NCI-H748 treated with DMSO at 0.1 percent for 48 hours (cell line): ENCODE data around the gene THUMPD1.
"Not testable (repeated sequence)": the region's sequence is repeated elsewhere in the genome, so short reads cannot be mapped to it uniquely, and the experiment has no call there.

Experiments used
- DNase-seq: peaks from one replicate; lab custom pipeline; 2025; lab: John Stamatoyannopoulos, UW

THUMPD1 gene

DNA sequence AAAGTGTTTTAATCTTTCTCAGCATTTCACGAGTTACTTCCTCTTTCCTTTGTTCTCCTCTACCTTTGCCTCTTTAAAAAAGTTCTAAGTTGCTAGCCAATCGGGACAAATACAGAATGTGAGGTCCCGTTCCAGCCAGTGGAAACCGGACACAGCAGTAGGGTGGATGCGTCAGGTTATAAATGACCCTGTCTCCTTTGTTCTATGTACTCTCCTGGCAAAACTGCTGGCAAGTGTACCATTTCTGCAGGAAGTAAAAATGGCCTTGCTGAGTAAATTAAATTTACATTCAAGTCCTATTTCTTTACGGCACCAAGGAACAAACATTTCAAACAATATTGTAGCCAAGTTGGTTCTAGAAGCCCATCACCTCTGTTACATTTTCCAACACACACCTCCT lies 47.5 kb downstream of the THUMPD1 start:
- not testable (repeated sequence) for DNase-seq

DNA sequence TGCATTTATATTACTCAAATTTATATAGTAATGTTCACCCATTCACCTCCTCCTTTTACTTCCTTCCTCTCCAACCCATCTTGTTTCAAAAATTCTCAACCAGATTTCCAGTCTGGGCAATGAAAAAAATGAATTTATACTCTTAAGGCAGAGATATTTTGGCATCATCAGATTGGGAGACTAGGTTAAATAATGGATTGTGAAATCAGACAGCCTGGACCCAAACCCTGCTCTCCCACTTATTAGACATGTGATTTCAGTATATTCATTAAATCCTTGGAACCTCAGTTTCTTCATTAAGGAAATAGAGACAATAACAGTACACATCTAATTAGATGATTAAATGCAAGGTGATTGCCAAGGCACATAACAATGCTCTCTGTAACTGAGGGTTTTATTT lies 52.0 kb downstream of the THUMPD1 start:
- no peak for DNase-seq

DNA sequence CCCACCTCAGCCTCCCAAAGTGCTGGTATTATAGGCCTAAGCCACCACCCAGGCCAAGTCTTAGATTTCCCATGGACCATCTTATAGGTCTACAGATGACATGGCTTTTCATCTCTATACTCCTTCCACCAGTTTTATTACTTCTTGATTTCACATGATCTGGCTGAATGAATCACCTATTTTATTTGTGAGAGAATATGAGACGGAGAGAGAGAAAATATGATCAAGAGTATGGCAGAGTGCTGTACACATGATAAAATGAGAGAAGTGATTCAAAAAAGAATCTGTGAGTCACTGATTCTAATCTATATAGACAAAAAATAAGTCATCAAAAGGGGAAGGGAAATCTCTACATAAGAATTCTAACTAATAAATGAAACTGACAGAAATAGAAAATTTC lies 57.8 kb downstream of the THUMPD1 start:
- no peak for DNase-seq
